ENCODE results near the gene FAAP20.

- TF ChIP-seq CTCF (IDR thresholded peaks at IDR 0.05): no peak
- no peak for TF ChIP-seq POLR2A (IDR thresholded peaks at IDR 0.05)
Observed at GRCh38 chr1:2144501-2145090, 50.0 kb downstream of the FAAP20 start.
